Endothelial cell of umbilical vein (primary cell): Measurements from ENCODE around the gene CAMTA1. TPM values are rescaled to one million over a fixed set of nuclear protein-coding genes. Genes with fewer than 3 reads are reported as not detected.

ENCODE experiments used
- BruUV-seq: library from RNA; stranded (reverse); fragments of 400-500 nt; replicated peaks from 2 replicates; lab custom pipeline; 2021; lab: Mats Ljungman, UMichigan
- CTCF ChIA-PET: fragments of 300-600, 350-600 bp; sonication (Branson Sonifier 250); formaldehyde crosslinking; loops from one replicate; lab custom pipeline; 2021; ENCODE audit warnings: antibody characterized with exemption, inconsistent platforms; lab: Charles Lee
- POLR2A ChIA-PET: fragments of 300-600, 350-600 bp; sonication (Branson Sonifier 250); formaldehyde crosslinking; loops from one replicate; lab custom pipeline; 2021; ENCODE audit warnings: antibody characterized with exemption, inconsistent platforms; lab: Charles Lee
- DNase-seq: peaks from one replicate; pipeline ENCODE4 v3.0.0-alpha.2; 2011; ENCODE audit warnings: low read depth, low spot score
- FAIRE-seq: peaks from 2 replicates; lab custom pipeline; 2011; peaks lifted over from hg19 to GRCh38; lab: Jason Lieb, UNC
- H2AFZ ChIP-seq: 2 replicates; pipeline ENCODE4 v1.6.0; 2012; ENCODE audit warnings: low read depth, low read length, control low read depth, inconsistent platforms
- H3K27ac ChIP-seq: 2 replicates; pipeline ENCODE4 v1.5.1; 2011; ENCODE audit warnings: low read depth, mild to moderate bottlenecking, control low read depth, low read length, moderate library complexity; ENCODE audit not compliant: insufficient read depth
- H3K27me3 ChIP-seq, 2 experiments: 2 replicates each; pipeline versions ENCODE4 v1.6.0 to v1.6.1; 2011; ENCODE audit warnings: low read length in 2 of 2, mixed read lengths in 1 of 2; ENCODE audit not compliant: control insufficient read depth in 2 of 2, insufficient read depth in 2 of 2
- H3K36me3 ChIP-seq, 2 experiments: 2 replicates in 1 of 2; 3 replicates in 1 of 2; pipeline ENCODE4 v1.5.1; 2011; ENCODE audit warnings: low read length in 2 of 2, mild to moderate bottlenecking in 1 of 2, moderate library complexity in 1 of 2; ENCODE audit not compliant: control insufficient read depth in 2 of 2, insufficient read depth in 2 of 2; ENCODE audit errors: extremely low read depth in 1 of 2
- H3K4me1 ChIP-seq: 3 replicates; pipeline ENCODE4 v1.5.1; 2011; ENCODE audit warnings: mild to moderate bottlenecking, low read length; ENCODE audit not compliant: control insufficient read depth, insufficient read depth; ENCODE audit errors: extremely low read depth
- H3K4me2 ChIP-seq: 2 replicates; pipeline ENCODE4 v1.6.1; 2011; ENCODE audit warnings: low read length, control low read depth, mixed read lengths; ENCODE audit not compliant: insufficient read depth
- H3K4me3 ChIP-seq, 3 experiments: fragments of 200-600 bp in 1 of 3; sonication (generic), shearing (Covaris generic) in 1 of 3; replicated peaks in 1 of 3; 2 replicates each; pipeline ENCODE4 v1.5.1; 2011 to 2016; ENCODE audit warnings: control low read depth in 3 of 3, low read length in 3 of 3, mild to moderate bottlenecking in 2 of 3, inconsistent platforms in 1 of 3, low read depth in 1 of 3, moderate library complexity in 1 of 3; ENCODE audit not compliant: insufficient read depth in 1 of 3
- H3K79me2 ChIP-seq: 2 replicates; pipeline ENCODE4 v1.6.0; 2012; ENCODE audit warnings: low read length, inconsistent platforms; ENCODE audit not compliant: control insufficient read depth, insufficient read depth
- H3K9ac ChIP-seq: replicated peaks from 2 replicates; pipeline ENCODE3; 2011; ENCODE audit warnings: low read length, control low read depth; ENCODE audit not compliant: insufficient read depth; ENCODE audit errors: extremely low read depth
- H3K9me1 ChIP-seq: replicated peaks from 3 replicates; pipeline ENCODE4 v1.6.0; 2011; ENCODE audit warnings: mild to moderate bottlenecking, low read length; ENCODE audit not compliant: control insufficient read depth, insufficient read depth; ENCODE audit errors: extremely low read depth
- H3K9me3 ChIP-seq: replicated peaks from 2 replicates; pipeline ENCODE4 v1.5.1; 2012; ENCODE audit warnings: low read length, inconsistent platforms; ENCODE audit not compliant: control insufficient read depth, insufficient read depth
- H4K20me1 ChIP-seq: replicated peaks from 2 replicates; pipeline ENCODE3; 2011; ENCODE audit warnings: mild to moderate bottlenecking, low read length; ENCODE audit not compliant: control insufficient read depth, insufficient read depth; ENCODE audit errors: extremely low read depth
- CTCF ChIP-seq, 2 donors: IDR thresholded peaks; 1 replicate in 1 of 2; 2 replicates in 1 of 2; pipeline ENCODE4 v1.5.1; 2011; ENCODE audit warnings: low read length in 2 of 2, mild to moderate bottlenecking in 2 of 2, moderate library complexity in 2 of 2, control low read depth in 1 of 2, inconsistent platforms in 1 of 2, low read depth in 1 of 2; ENCODE audit not compliant: insufficient read depth in 1 of 2; ENCODE audit errors: extremely low read depth in 1 of 2
- FOS ChIP-seq: IDR thresholded peaks from 2 replicates; pipeline ENCODE4 v1.6.1; 2011; ENCODE audit warnings: mild to moderate bottlenecking, low read length, moderate library complexity, borderline replicate concordance; ENCODE audit not compliant: insufficient read depth
- GATA2 ChIP-seq: IDR thresholded peaks from 2 replicates; pipeline ENCODE4 v1.7.0; 2011; ENCODE audit warnings: low read depth, mild to moderate bottlenecking, moderate library complexity, mixed read lengths, low read length; ENCODE audit not compliant: insufficient read length, insufficient read depth
- MYC ChIP-seq: IDR thresholded peaks from one replicate; pipeline ENCODE4 v1.6.1; 2011; ENCODE audit warnings: mild to moderate bottlenecking, low read depth, low read length
- dilution Hi-C: fragments of 300-500 bp; cut with MboI; formaldehyde crosslinking; loops from one replicate; pipeline ENCODE4 v1.15.0; 2019; ENCODE audit warnings: low sequenced_read_pairs; ENCODE audit not compliant: extremely low pct_ligation_motif_present
- intact Hi-C: fragments of 100-400 bp; cut with micrococcal nuclease; formaldehyde crosslinking; loops from one replicate; pipeline ENCODE4 v1.10.0; 2022
- polyA plus RNA-seq, 4 experiments: library from polyadenylated mRNA; depleted of rRNA in 3 of 4; stranded (reverse) in 3 of 4; unstranded in 1 of 4; fragments of >200 nt; gene quantifications; 2 replicates each; pipeline versions ENCODE4 v1.2.1 to v1.2.3, GENCODE V29; 2011 to 2012; ENCODE audit warnings: missing spikeins in 1 of 4
- total RNA-seq: library from RNA; stranded (reverse); gene quantifications from 2 replicates; pipeline ENCODE4 v1.2.3, GENCODE V29; 2021

CAMTA1 gene
- total and polyA plus RNA-seq, 2 donors (not counting 3 experiments of a cell fraction or from before 2014, with no cell fraction given) = 50.8 to 92.7 TPM

GRCh38 chr1:7220712-7221252, 435.5 kb downstream of the CAMTA1 start:
- Histone ChIP-seq H2AFZ (no peak overlapping the region), H3K9me1 (no peaks in the 10 kb centered on the region), H3K4me3 (no peak overlapping the region), H3K4me2 (no peak overlapping the region), H4K20me1 (no peaks in the 10 kb centered on the region), H3K27ac (no peak overlapping the region), H3K4me1 (no peaks in the 10 kb centered on the region), H3K9ac (no peak overlapping the region), H3K27me3 (no peaks in the 10 kb centered on the region), H3K36me3 (no peaks in the 10 kb centered on the region), H3K9me3 (no peaks in the 10 kb centered on the region), H3K79me2 (no peaks in the 10 kb centered on the region)
- dilution Hi-C loops (no loop called here), intact Hi-C loops (no loop called here)
- DNase-seq = no peak
- BruUV-seq = no TSS peak
- ChIA-PET CTCF (interaction anchor here (1.6 kb wide), 1 partner anchor 13 kb away, joined by 3 read pairs; no protein-coding TSS in a partner anchor), POLR2A (no interaction called here)
- TF ChIP-seq GATA2 = no peak
- TF ChIP-seq FOS = no peak
- TF ChIP-seq MYC = no peak
- no peak for TF ChIP-seq CTCF (IDR thresholded peaks at IDR 0.05; ENCODE audit: extremely low read depth in 1 of 2, insufficient read depth in 1 of 2, low read depth in 1 of 2, low read length in 2 of 2)
- FAIRE-seq = no peak
